NCI-H524 (cell line): ENCODE results near the gene PXDN.

Source experiments
- DNase-seq, 2 experiments: peaks; one replicate each; lab custom pipeline; 2025; lab: John Stamatoyannopoulos, UW

The PXDN gene

GRCh38 chr2:1754046-1754445 lies 9.7 kb upstream of the PXDN start:
- DNase-seq = no peak

DNA sequence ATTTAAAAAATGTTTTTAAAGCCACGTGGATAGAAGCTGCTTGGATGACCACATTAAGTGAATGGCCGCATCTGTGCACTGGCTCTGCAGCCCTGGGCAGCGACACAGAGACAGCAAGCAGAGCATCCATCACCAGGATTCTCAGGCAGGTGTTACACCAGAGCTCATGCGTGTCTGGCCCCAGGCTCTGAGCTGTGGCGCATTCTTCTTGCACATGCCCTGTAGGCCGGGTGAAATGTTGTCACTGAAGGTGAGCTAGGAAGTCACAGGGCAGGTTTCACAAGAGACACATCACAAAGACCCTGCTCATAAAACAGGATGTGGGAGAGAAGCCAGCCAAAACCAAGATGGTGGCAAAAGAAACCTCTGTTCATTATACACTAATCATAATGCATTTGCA lies 8.4 kb upstream of the PXDN start:
- DNase-seq = no peak

GRCh38 chr2:1751767-1752725 lies 7.7 kb upstream of the PXDN start:
- DNase-seq = no peak

DNA sequence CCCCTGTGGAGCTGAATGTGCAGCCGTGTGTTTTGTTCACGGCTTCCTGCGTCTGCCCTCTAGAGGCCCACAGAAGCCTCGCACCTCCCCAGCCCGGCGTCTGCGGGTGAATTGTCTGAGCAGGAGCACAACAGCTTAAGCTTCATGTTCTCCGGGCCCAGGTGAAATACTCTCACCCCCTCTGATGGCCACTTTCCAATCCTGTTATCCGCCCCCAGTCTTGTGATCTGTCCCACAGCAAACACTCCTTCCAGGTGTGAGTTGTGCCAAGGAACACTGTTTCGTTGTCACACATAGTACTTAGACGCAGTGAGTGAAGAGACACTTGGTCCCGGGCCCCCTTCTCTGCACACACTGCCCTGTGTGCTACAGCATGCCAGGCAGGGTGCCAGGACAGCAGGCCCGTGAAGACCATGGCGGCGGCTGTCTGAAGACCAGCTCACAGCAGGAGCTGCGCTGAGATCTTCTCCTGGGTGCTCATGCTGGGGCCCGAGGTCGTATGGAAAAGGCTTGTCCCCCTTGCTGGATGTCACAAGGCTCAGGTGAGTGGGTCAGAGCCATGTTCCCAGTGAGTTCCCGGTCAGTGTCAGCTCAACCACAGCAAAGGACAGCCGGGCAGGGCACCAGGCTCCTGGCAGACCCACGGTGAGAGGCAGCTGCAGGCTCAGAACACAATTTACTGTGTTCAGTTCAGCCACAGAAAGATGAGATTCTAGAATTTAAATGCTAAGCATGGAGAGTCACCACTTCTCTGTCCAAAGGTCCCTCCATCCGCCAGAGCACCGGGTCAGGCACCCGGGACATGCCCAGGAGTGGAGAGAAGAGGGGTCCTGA lies 6.8 kb upstream of the PXDN start:
- DNase-seq = peak; percentile 27 to 78

DNA sequence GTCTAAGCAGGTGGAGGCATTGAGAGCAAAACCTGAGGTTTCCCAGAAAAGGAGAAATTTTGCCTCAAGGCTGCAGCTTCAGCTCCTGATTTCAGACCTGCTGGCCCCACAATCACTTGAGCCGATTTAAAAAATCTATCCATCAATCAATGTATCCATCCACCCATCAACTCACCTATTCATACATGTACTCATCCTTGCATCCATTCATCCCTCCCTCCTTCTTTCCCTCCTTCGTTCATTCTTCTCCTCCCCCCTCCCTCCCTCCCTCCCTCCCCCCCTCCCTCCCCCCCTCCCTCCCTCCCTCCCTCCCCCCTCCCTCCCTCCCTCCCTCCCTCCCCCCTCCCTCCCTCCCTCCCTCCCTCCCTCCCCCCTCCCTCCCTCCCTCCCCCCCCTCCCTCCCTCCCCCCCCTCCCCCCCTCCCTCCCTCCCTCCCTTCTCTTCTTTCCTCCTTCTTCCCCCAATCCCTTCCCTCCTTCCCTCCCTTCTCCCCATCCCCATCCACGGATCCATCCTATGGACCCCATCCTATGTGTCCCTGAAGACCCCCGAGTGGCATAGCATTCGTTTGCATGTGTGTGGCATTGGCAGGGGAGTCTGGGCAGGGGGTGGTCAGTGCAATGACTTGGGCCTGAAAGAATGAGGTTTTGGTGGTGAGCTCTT lies 6.1 kb upstream of the PXDN start:
- DNase-seq = no peak

DNA sequence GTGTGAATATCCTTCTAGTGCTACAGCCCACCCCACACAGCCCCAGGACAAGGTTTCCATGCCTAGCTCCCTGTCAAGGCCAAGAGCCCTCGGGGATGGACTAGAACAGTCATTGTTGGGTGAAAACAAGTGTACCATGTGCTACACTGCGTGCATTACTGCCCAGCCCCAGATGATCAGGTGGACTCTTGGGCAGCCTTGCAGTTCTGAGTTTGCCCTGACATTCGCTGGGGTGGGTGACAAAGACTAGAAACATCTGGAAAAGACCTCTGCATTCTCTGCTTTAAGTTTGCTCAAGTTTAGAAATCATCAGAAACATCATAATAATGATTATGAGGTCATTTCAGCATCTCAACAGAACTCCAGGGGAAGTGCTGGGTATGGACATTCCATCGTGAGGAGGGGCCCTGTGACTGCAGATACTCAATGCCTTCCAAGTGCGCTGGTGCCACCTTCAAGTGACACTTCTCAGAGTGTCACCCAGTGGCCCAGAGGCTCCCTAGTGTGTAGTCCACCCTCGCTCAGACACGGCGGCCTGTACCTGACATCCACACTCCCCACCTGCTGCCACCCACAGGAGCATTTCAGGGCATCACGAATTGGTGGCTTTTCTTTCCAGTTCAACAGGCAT lies 5.3 kb upstream of the PXDN start:
- no peak for DNase-seq

DNA sequence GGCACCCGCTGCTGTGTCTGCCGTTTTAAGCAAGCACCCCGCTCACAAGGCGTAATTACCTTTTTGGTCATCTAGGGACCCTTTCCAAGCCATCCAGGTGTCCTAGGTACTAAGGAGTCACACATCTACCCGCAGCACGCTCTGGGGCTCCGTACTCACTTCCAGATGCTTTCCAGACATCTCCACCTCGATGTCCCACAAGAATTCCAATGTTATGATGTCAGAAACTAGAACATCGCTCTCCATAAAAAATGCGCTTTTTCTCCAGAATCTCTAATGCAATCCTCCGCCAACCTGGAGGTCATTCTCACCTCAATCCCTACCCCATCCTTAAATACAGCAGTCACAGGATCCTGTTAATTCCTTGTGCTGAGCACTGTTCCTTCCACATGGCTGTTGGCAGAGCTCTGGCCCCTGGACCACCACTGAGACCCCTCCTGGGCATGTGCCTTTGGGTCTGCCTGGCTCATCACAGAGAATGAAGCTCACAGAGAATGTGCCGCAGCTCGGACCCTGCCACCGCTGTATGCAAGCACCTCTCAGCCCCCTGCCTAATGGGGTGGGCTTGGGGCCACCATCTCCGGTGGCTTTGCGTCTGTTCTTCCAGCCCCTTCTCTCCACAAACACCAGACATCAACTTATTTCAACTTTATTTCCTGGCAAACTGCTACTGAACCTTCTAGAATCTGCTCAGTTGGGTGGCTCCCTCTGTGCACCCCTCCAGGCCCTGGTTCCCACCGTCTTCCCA lies 4.6 kb upstream of the PXDN start:
- no peak for DNase-seq

DNA sequence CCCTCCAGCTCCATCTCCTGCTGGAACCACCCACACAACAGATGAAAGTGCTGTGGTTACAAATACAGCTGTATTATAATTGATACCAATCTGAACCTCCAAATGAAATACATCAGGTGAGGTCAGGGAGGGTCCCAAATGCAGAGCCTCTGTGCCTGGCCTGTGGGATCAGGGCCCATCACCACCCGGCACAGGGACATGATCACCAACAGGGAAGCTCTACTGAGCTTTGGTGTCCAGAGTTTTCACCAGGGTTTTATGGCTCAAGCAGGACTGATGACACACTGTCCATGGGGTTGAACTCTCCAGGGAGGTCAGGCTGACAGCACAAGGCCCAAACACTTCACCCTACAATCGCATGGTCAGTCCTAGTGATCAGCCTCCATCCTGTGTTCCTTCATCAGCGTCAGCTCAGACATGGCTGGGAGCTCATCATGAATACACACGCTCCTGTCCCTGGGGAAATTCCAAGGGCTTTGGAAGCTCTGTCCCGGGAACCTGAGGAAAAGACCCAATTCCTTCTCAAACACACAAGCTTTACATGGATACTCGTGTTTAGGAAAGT lies 3.9 kb upstream of the PXDN start:
- no peak for DNase-seq

DNA sequence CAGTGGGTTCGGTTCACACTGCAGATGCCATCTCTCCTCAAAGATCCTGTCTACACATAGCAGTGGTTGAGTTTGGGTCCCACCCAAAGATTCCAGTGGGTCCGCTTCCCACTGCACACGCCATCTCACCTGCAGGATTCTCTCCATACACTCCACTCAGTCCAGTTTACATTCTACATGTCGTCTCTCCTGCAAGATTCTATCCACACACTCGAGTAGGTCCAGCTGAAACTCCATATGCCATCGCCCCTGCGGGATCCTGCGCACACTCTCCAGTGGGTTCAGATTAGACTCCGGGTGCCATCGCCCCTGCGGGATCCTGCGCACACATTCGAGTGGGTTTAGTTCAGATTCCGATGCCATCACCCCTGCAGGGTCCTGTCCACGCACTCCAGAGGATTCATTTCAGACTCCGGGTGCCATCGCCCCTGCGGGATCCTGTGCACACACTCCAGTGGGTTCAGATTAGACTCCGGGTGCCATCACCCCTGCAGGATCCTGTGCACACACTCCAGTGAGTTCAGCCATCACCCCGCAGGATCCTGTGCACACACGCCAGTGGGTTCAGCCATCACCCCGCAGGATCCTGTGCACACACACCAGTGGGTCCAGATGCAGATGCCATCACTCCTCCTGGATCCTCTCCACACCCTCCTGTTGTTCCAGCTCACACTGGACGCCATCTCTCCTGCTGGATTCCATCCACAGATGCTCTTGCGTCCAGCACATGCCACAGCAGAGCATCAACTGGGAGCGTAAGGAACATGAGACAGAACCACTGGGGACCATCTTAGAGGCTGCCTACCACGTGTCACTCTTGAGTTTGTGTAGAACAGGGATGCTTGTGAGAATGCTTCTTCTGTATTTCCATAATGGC lies 3.0 kb upstream of the PXDN start:
- DNase-seq = no peak

DNA sequence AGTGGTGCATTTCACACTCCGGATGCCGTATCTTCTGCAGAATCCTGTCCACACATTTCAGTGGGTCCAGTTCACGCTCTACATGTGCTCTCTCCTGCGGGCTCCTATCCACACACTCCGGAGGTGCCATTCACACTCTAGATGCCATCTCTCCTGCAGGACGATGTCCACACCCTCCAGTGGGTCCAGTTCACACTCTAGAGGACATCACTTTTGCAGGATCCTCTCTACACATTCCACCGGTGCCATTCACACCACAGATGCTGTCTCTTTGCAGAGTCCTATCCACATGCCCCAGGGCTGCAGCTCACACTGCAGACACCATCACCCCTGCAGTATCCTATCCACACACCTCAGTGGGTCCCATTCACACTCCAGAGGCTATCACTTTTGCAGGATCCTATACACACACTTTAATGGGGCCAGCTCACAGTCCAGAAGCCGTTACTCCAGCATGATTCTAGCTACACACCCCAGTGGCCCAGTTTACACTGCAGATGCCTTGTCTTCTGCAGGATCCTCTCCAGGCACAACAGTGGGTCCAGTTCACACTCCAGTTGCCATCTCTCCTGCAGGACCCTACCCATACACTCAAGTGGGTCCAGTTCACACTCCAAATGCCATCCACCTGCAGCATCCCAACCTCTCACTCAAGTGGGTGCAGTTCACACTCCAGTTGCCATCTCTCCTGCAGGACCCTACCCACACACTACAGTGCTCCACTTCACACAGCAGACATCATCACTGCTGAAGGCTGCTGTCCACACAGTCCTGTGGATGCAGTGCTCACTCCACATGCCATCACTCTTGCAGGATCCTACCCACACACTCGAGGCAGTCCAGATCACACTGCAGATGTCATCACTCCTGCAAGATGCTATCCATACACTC lies 2.1 kb upstream of the PXDN start:
- no peak for DNase-seq

GRCh38 chr2:1745171-1746023 lies 1.1 kb upstream of the PXDN start:
- DNase-seq = no peak

- DNase-seq = peak in 1 of 2 experiments; percentile 25
These were observed 217 bp downstream of the PXDN start for GRCh38 chr2:1744151-1744445.

GRCh38 chr2:1743396-1744150 lies 742 bp downstream of the PXDN start:
- no peak for DNase-seq

GRCh38 chr2:1742681-1743395 lies 1.5 kb downstream of the PXDN start:
- peak in 1 of 2 experiments; percentile 67 for DNase-seq

DNA sequence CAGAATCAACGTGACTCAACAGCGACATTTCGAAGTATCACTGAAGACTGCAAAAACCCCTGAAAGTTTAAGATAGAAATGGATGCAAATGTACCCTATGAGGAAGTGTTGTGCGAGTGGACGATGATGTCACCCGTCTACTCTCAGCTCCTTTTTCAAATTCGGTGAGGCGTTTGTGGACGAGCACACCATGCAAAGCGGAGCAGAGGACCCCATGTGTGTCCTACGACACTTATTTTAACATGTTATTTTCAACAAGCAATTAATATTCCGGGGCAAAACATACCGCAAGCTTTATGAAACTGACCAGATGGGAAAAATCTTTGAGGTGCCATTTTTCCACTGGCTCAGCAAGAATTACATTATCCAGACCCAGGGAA lies 2.0 kb downstream of the PXDN start:
- no peak for DNase-seq

GRCh38 chr2:1741851-1742250 lies 2.5 kb downstream of the PXDN start:
- no peak for DNase-seq
